Measurements from ENCODE around the gene PRMT1. TPM values are rescaled to one million over a fixed set of nuclear protein-coding genes. Genes with fewer than 3 reads are reported as not detected.
A peak's percentile ranks its signal among the peaks of the same experiment; 100 is the strongest.

Gene PRMT1
- total and polyA plus RNA-seq, 2 of the 13 experiments (the other 11 are each of a cell fraction or from before 2014, with no cell fraction given): 324 to 374 TPM

DNA sequence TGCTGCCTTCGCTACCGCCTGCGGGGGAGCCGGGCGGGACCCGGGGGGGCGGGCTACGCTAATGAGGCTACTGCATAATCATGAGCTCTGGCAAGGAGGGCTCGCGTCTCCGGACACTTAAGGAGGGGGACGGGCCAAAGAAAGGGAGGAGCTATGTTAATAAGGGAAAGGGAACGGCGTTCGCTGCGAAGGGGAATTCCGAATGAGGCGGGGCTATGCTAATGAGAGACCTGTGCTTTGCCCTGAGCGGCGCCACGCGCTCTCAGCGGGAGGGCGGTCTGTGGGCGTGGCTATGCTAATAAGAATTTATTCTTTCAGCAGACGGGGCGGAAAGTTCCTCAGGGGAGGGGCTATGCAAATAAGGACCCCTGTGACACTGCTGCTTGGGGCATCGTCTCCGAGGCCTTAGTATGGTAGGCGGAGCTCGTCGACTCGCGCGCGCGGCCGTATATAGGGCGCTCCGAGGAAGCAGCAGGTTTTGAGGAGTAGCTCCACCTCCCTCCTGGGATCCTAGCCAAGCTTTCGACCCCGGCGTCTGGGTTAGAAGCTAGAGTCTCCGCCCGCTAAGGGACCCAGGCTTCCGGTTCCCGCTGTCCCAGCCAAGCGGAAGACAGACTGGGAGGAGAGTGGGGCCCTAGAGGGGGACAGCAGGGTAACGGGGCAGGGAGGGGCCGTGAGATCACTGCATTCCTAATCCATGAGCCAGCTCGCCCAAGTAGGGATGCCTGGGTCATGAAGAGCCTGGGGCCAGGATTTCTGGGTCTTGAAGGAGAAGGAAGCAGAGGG is 36.8 kb upstream of the PRMT1 start, which contains the start of gene RRAS (continued):
- TF ChIP-seq, protein P1, sequence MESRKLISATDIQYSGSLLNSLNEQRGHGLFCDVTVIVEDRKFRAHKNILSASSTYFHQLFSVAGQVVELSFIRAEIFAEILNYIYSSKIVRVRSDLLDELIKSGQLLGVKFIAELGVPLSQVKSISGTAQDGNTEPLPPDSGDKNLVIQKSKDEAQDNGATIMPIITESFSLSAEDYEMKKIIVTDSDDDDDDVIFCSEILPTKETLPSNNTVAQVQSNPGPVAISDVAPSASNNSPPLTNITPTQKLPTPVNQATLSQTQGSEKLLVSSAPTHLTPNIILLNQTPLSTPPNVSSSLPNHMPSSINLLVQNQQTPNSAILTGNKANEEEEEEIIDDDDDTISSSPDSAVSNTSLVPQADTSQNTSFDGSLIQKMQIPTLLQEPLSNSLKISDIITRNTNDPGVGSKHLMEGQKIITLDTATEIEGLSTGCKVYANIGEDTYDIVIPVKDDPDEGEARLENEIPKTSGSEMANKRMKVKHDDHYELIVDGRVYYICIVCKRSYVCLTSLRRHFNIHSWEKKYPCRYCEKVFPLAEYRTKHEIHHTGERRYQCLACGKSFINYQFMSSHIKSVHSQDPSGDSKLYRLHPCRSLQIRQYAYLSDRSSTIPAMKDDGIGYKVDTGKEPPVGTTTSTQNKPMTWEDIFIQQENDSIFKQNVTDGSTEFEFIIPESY (CRISPR knock-in tag; IDR thresholded peaks at IDR 0.05): no peak
- TF ChIP-seq ZNF552 (CRISPR knock-in tag; IDR thresholded peaks at IDR 0.05; ENCODE audit: borderline replicate concordance) (no peak), U2AF2 (IDR thresholded peaks at IDR 0.05; ENCODE audit: low read depth, low read length) (no peak), SALL2 (CRISPR knock-in tag; IDR thresholded peaks at IDR 0.05) (no peak), ZSCAN25 (CRISPR knock-in tag; IDR thresholded peaks at IDR 0.05) (peak; percentile 59; the same call in 1 of the 2 replicates), TMF1 (CRISPR knock-in tag; IDR thresholded peaks at IDR 0.05; ENCODE audit: low read depth) (no peak), ZNF230 (CRISPR knock-in tag; IDR thresholded peaks at IDR 0.05) (peak; percentile 75; the same call in 1 of the 2 replicates), JUNB (CRISPR knock-in tag; IDR thresholded peaks at IDR 0.05; ENCODE audit: borderline replicate concordance) (peak; percentile 53; the same call in 1 of the 2 replicates), ZNF615 (CRISPR knock-in tag; IDR thresholded peaks at IDR 0.05; ENCODE audit: borderline replicate concordance) (no peak), HNF4G (IDR thresholded peaks at IDR 0.05; ENCODE audit: borderline replicate concordance, low read depth, low read length) (no peak; the same call in 1 of the 2 replicates), HNF4G (CRISPR knock-in tag; IDR thresholded peaks at IDR 0.05; ENCODE audit: borderline replicate concordance, low read depth) (no peak), HHEX (CRISPR knock-in tag; IDR thresholded peaks at IDR 0.05) (no peak), ATM (IDR thresholded peaks at IDR 0.05; ENCODE audit: borderline replicate concordance) (no peak)
- TF ChIP-seq, protein P2, sequence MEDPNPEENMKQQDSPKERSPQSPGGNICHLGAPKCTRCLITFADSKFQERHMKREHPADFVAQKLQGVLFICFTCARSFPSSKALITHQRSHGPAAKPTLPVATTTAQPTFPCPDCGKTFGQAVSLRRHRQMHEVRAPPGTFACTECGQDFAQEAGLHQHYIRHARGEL (CRISPR knock-in tag; IDR thresholded peaks at IDR 0.05): no peak
- TF ChIP-seq, protein P3, sequence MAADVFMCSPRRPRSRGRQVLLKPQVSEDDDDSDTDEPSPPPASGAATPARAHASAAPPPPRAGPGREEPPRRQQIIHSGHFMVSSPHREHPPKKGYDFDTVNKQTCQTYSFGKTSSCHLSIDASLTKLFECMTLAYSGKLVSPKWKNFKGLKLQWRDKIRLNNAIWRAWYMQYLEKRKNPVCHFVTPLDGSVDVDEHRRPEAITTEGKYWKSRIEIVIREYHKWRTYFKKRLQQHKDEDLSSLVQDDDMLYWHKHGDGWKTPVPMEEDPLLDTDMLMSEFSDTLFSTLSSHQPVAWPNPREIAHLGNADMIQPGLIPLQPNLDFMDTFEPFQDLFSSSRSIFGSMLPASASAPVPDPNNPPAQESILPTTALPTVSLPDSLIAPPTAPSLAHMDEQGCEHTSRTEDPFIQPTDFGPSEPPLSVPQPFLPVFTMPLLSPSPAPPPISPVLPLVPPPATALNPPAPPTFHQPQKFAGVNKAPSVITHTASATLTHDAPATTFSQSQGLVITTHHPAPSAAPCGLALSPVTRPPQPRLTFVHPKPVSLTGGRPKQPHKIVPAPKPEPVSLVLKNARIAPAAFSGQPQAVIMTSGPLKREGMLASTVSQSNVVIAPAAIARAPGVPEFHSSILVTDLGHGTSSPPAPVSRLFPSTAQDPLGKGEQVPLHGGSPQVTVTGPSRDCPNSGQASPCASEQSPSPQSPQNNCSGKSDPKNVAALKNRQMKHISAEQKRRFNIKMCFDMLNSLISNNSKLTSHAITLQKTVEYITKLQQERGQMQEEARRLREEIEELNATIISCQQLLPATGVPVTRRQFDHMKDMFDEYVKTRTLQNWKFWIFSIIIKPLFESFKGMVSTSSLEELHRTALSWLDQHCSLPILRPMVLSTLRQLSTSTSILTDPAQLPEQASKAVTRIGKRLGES (CRISPR knock-in tag; IDR thresholded peaks at IDR 0.05; ENCODE audit: borderline replicate concordance): no peak
- TF ChIP-seq, protein P4, sequence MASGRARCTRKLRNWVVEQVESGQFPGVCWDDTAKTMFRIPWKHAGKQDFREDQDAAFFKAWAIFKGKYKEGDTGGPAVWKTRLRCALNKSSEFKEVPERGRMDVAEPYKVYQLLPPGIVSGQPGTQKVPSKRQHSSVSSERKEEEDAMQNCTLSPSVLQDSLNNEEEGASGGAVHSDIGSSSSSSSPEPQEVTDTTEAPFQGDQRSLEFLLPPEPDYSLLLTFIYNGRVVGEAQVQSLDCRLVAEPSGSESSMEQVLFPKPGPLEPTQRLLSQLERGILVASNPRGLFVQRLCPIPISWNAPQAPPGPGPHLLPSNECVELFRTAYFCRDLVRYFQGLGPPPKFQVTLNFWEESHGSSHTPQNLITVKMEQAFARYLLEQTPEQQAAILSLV (CRISPR knock-in tag; IDR thresholded peaks at IDR 0.05; ENCODE audit: borderline replicate concordance): no peak
- TF ChIP-seq, protein P5, sequence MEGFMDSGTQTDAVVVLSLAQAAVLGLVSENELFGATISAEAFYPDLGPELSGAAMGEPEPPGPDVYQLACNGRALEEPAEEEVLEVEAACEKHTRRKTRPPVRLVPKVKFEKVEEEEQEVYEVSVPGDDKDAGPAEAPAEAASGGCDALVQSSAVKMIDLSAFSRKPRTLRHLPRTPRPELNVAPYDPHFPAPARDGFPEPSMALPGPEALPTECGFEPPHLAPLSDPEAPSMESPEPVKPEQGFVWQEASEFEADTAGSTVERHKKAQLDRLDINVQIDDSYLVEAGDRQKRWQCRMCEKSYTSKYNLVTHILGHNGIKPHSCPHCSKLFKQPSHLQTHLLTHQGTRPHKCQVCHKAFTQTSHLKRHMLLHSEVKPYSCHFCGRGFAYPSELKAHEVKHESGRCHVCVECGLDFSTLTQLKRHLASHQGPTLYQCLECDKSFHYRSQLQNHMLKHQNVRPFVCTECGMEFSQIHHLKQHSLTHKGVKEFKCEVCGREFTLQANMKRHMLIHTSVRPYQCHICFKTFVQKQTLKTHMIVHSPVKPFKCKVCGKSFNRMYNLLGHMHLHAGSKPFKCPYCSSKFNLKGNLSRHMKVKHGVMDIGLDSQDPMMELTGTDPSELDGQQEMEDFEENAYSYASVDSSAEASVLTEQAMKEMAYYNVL (CRISPR knock-in tag; IDR thresholded peaks at IDR 0.05; ENCODE audit: borderline replicate concordance): 0 out of 2 replicates have a peak, but pooled peaks have one; percentile 39
- TF ChIP-seq, protein P6, sequence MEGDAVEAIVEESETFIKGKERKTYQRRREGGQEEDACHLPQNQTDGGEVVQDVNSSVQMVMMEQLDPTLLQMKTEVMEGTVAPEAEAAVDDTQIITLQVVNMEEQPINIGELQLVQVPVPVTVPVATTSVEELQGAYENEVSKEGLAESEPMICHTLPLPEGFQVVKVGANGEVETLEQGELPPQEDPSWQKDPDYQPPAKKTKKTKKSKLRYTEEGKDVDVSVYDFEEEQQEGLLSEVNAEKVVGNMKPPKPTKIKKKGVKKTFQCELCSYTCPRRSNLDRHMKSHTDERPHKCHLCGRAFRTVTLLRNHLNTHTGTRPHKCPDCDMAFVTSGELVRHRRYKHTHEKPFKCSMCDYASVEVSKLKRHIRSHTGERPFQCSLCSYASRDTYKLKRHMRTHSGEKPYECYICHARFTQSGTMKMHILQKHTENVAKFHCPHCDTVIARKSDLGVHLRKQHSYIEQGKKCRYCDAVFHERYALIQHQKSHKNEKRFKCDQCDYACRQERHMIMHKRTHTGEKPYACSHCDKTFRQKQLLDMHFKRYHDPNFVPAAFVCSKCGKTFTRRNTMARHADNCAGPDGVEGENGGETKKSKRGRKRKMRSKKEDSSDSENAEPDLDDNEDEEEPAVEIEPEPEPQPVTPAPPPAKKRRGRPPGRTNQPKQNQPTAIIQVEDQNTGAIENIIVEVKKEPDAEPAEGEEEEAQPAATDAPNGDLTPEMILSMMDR (CRISPR knock-in tag; IDR thresholded peaks at IDR 0.05): no peak

Data from HepG2 (cell line).